Peyer's patch (tissue), 4 donors: Measurements from ENCODE around the gene URB2. TPM values are rescaled to one million over a fixed set of nuclear protein-coding genes. Genes with fewer than 3 reads are reported as not detected.

Source experiments
- DNase-seq, 3 donors: peaks; one replicate each; pipeline ENCODE4 v3.0.0-alpha.2; 2017 to 2019
- H3K27ac ChIP-seq, 4 donors: fragments of 200-600 bp; sonication (generic); one replicate each; pipeline ENCODE4 v1.5.1; 2016 to 2019
- H3K27me3 ChIP-seq, 2 donors: fragments of 200-600 bp; sonication (generic); one replicate each; pipeline ENCODE4 v1.5.1; 2019
- H3K36me3 ChIP-seq, 3 donors: fragments of 200-600 bp; sonication (generic); one replicate each; pipeline ENCODE4 v1.5.1; 2016 to 2019
- H3K4me1 ChIP-seq, 4 donors: fragments of 200-600 bp; sonication (generic); one replicate each; pipeline ENCODE4 v1.5.1; 2016 to 2019
- H3K4me3 ChIP-seq, 4 donors: fragments of 200-600 bp; sonication (generic); 1 replicate in 3 of 4; 2 replicates in 1 of 4; pipeline ENCODE4 v1.5.1; 2016 to 2019; ENCODE audit warnings: mild to moderate bottlenecking in 1 of 4
- H3K9me3 ChIP-seq, 4 donors: fragments of 200-600 bp; sonication (generic); one replicate each; pipeline ENCODE4 v1.5.1; 2016 to 2019; ENCODE audit warnings: mild to moderate bottlenecking in 1 of 4
- CTCF ChIP-seq, 6 experiments: fragments of 450-650 bp in 4 of 6; fragments of 200-600 bp in 2 of 6; sonication (generic) in 1 of 6; IDR thresholded peaks; one replicate each; pipeline ENCODE4 v1.5.1; 2017 to 2019; ENCODE audit warnings: antibody characterized with exemption in 6 of 6, mild to moderate bottlenecking in 3 of 6, moderate library complexity in 1 of 6
- POLR2A ChIP-seq, 2 donors: fragments of 450-650 bp; IDR thresholded peaks; one replicate each; pipeline ENCODE4 v1.5.1; 2017; ENCODE audit warnings: antibody characterized with exemption in 2 of 2, mild to moderate bottlenecking in 2 of 2, moderate library complexity in 2 of 2
- total RNA-seq, 4 donors: library from RNA; depleted of rRNA; stranded (reverse); fragments of >200 nt; gene quantifications; one replicate each; pipeline ENCODE4 v1.1.0, GENCODE V29; 2016

URB2 gene
- total RNA-seq, 4 donors from 2014 or later = 3.7 to 10.7 (median 8.3) TPM

GRCh38 chr1:229666585-229666984, 40.5 kb downstream of the URB2 start:
- Histone ChIP-seq H3K27ac (no peak overlapping the region), H3K4me3 (no peak overlapping the region), H3K27me3 (no peaks in the 10 kb centered on the region), H3K36me3 (no peaks in the 10 kb centered on the region), H3K4me1 (peaks cover 0 to 5% (median 4%) of the 10 kb centered on the region in 4 donors), H3K9me3 (no peaks in the 10 kb centered on the region)
- TF ChIP-seq CTCF (IDR thresholded peaks at IDR 0.05) (no peak), POLR2A (IDR thresholded peaks at IDR 0.05) (no peak)
- DNase-seq = no peak

- Histone ChIP-seq H3K27ac (no peak overlapping the region), H3K27me3 (no peaks in the 10 kb centered on the region), H3K36me3 (no peaks in the 10 kb centered on the region), H3K4me3 (no peak overlapping the region), H3K9me3 (no peaks in the 10 kb centered on the region), H3K4me1 (peaks cover 0 to under 1% (median under 1%) of the 10 kb centered on the region in 4 donors)
- TF ChIP-seq CTCF (IDR thresholded peaks at IDR 0.05) (no peak), POLR2A (IDR thresholded peaks at IDR 0.05) (no peak)
- DNase-seq = no peak
Observed at GRCh38 chr1:229669333-229669732, 43.3 kb downstream of the URB2 start.

- TF ChIP-seq CTCF (IDR thresholded peaks at IDR 0.05) (no peak), POLR2A (IDR thresholded peaks at IDR 0.05) (no peak)
- no peaks in the 10 kb centered on the region for H3K4me1 ChIP-seq
- DNase-seq = no peak
- no peak overlapping the region for H3K4me3 ChIP-seq
- no peak overlapping the region for H3K27ac ChIP-seq
- no peaks in the 10 kb centered on the region for H3K27me3 ChIP-seq
- H3K36me3 ChIP-seq = no peaks in the 10 kb centered on the region
- H3K9me3 ChIP-seq = no peaks in the 10 kb centered on the region
Observed at GRCh38 chr1:229671310-229671709, 45.3 kb downstream of the URB2 start.

GRCh38 chr1:229672246-229672645, 46.2 kb downstream of the URB2 start:
- Histone ChIP-seq H3K27me3 (no peaks in the 10 kb centered on the region), H3K4me3 (no peak overlapping the region), H3K9me3 (no peaks in the 10 kb centered on the region), H3K36me3 (no peaks in the 10 kb centered on the region), H3K27ac (no peak overlapping the region), H3K4me1 (no peaks in the 10 kb centered on the region)
- TF ChIP-seq POLR2A (IDR thresholded peaks at IDR 0.05) = no peak
- TF ChIP-seq CTCF (IDR thresholded peaks at IDR 0.05) = no peak
- DNase-seq = no peak

GRCh38 chr1:229674042-229674441, 48.0 kb downstream of the URB2 start:
- DNase-seq = no peak
- TF ChIP-seq CTCF (IDR thresholded peaks at IDR 0.05) = no peak
- no peak for TF ChIP-seq POLR2A (IDR thresholded peaks at IDR 0.05)
- H3K36me3 ChIP-seq = no peaks in the 10 kb centered on the region

GRCh38 chr1:229675396-229675795, 49.3 kb downstream of the URB2 start:
- Histone ChIP-seq H3K27ac (no peak overlapping the region), H3K27me3 (no peaks in the 10 kb centered on the region), H3K4me3 (no peak overlapping the region), H3K36me3 (no peaks in the 10 kb centered on the region), H3K9me3 (no peaks in the 10 kb centered on the region), H3K4me1 (no peaks in the 10 kb centered on the region)
- TF ChIP-seq CTCF (IDR thresholded peaks at IDR 0.05) (no peak), POLR2A (IDR thresholded peaks at IDR 0.05) (no peak)
- DNase-seq = no peak

More at GRCh38 chr1:229674042-229674441, 48.0 kb downstream of the URB2 start:
- no peaks in the 10 kb centered on the region for H3K4me1 ChIP-seq
- no peaks in the 10 kb centered on the region for H3K27me3 ChIP-seq
- H3K27ac ChIP-seq = no peak overlapping the region
- no peak overlapping the region for H3K4me3 ChIP-seq
- H3K9me3 ChIP-seq = no peaks in the 10 kb centered on the region
